Gastrocnemius medialis (tissue), 4 donors: Measurements from ENCODE around the gene FMOD. TPM values are rescaled to one million over a fixed set of nuclear protein-coding genes. Genes with fewer than 3 reads are reported as not detected.

ENCODE experiments used
- ATAC-seq, 2 donors: fragments of 150-250 bp; one replicate each; pipeline ENCODE4 v1.9.1; 2016
- DNase-seq, 2 donors: peaks; one replicate each; pipeline ENCODE4 v3.0.0-alpha.2; 2019
- H3K27ac ChIP-seq, 4 donors: fragments of 200-600 bp; sonication (generic); 1 replicate in 1 of 4; 2 replicates in 3 of 4; pipeline ENCODE4 v1.5.1; 2016 to 2018; ENCODE audit warnings: mild to moderate bottlenecking in 2 of 4, moderate library complexity in 1 of 4
- H3K27me3 ChIP-seq, 3 donors: fragments of 200-600 bp; sonication (generic) in 2 of 3; 1 replicate in 1 of 3; 2 replicates in 2 of 3; pipeline versions ENCODE4 v1.5.1 to v1.6.0; 2016 to 2019; ENCODE audit warnings: mild to moderate bottlenecking in 1 of 3, moderate library complexity in 1 of 3
- H3K36me3 ChIP-seq, 2 donors: fragments of 200-600 bp; sonication (generic) in 1 of 2; one replicate each; pipeline ENCODE4 v1.5.1; 2017 to 2018
- H3K4me1 ChIP-seq, 2 donors: fragments of 200-600 bp; sonication (generic) in 1 of 2; one replicate each; pipeline ENCODE4 v1.5.1; 2016 to 2017; ENCODE audit warnings: mild to moderate bottlenecking in 2 of 2
- H3K4me3 ChIP-seq, 4 donors: fragments of 200-600 bp; sonication (generic) in 3 of 4; 1 replicate in 1 of 4; 2 replicates in 3 of 4; pipeline ENCODE4 v1.5.1; 2016 to 2019; ENCODE audit warnings: mild to moderate bottlenecking in 2 of 4
- H3K9me3 ChIP-seq, 3 donors: fragments of 200-600 bp; sonication (generic) in 2 of 3; 1 replicate in 1 of 3; 2 replicates in 2 of 3; pipeline ENCODE4 v1.5.1; 2016 to 2019
- CTCF ChIP-seq, 5 experiments: fragments of 450-650 bp in 3 of 5; fragments of 200-600 bp in 2 of 5; sonication (generic) in 2 of 5; IDR thresholded peaks in 4 of 5; conservative IDR thresholded peaks in 1 of 5; 1 replicate in 4 of 5; 2 replicates in 1 of 5; pipeline ENCODE4 v1.5.1; 2016 to 2019; ENCODE audit warnings: antibody characterized with exemption in 5 of 5, mild to moderate bottlenecking in 3 of 5, moderate library complexity in 3 of 5
- POLR2A ChIP-seq, 2 donors: fragments of 450-650 bp; IDR thresholded peaks; one replicate each; pipeline ENCODE4 v1.6.1; 2017; ENCODE audit warnings: antibody characterized with exemption in 2 of 2, mild to moderate bottlenecking in 2 of 2, moderate library complexity in 2 of 2
- in situ Hi-C, 4 donors: fragments of 200-750 bp; cut with MboI; loops; one replicate each; pipeline versions ENCODE4 v1.15.0 to v1.8.0; 2017; ENCODE audit warnings: low sequenced_read_pairs in 4 of 4
- intact Hi-C: fragments of 100-400 bp; cut with DNase I; formaldehyde crosslinking; loops from one replicate; pipeline ENCODE4 v1.15.1; 2023; ENCODE audit warnings: low total_unique reads
- total RNA-seq, 4 donors: library from RNA; depleted of rRNA; stranded (reverse); fragments of >200 nt; gene quantifications; one replicate each; pipeline versions ENCODE4 v1.1.0 to v1.2.3, GENCODE V29; 2016

FMOD gene
- total RNA-seq, 4 donors from 2014 or later: 6.3 to 15.8 (median 7.8) TPM

- intact Hi-C loops: no loop called here
- TF ChIP-seq POLR2A (IDR thresholded peaks at IDR 0.05) (no peak), CTCF (IDR thresholded peaks at IDR 0.05 in 4 of 5, conservative IDR thresholded peaks at IDR 0.05 in 1 of 5) (no peak)
- Histone ChIP-seq H3K4me3 (no peak overlapping the region), H3K36me3 (no peaks in the 10 kb centered on the region), H3K27ac (no peak overlapping the region), H3K9me3 (no peaks in the 10 kb centered on the region), H3K27me3 (no peaks in the 10 kb centered on the region), H3K4me1 (no peaks in the 10 kb centered on the region)
- DNase-seq (no peak), ATAC-seq (no peak)
- in situ Hi-C loops: no loop called here
Measured at GRCh38 chr1:203379825-203380224, 28.9 kb upstream of the FMOD start.

- DNase-seq (no peak), ATAC-seq (no peak)
- Histone ChIP-seq H3K4me1 (no peaks in the 10 kb centered on the region), H3K27me3 (no peaks in the 10 kb centered on the region), H3K36me3 (no peaks in the 10 kb centered on the region), H3K4me3 (no peak overlapping the region), H3K27ac (no peak overlapping the region), H3K9me3 (no peaks in the 10 kb centered on the region)
- TF ChIP-seq POLR2A (IDR thresholded peaks at IDR 0.05) (no peak), CTCF (IDR thresholded peaks at IDR 0.05 in 4 of 5, conservative IDR thresholded peaks at IDR 0.05 in 1 of 5) (no peak)
- intact Hi-C loops (no loop called here), in situ Hi-C loops (no loop called here)
Measured at GRCh38 chr1:203378556-203379245, 27.8 kb upstream of the FMOD start.

- intact Hi-C loops (no loop called here), in situ Hi-C loops (loop anchor here in 2 of 4 donors (25.0 kb wide), 1 partner anchor 338 kb away; no protein-coding TSS in a partner anchor)
- no peak for ATAC-seq
- H3K27ac ChIP-seq: no peak overlapping the region
- no peaks in the 10 kb centered on the region for H3K36me3 ChIP-seq
- TF ChIP-seq CTCF (IDR thresholded peaks at IDR 0.05 in 4 of 5, conservative IDR thresholded peaks at IDR 0.05 in 1 of 5) (no peak), POLR2A (IDR thresholded peaks at IDR 0.05) (no peak)
- no peaks in the 10 kb centered on the region for H3K9me3 ChIP-seq
- H3K27me3 ChIP-seq: no peaks in the 10 kb centered on the region
- peaks cover 0 to 7% of the 10 kb centered on the region in 2 donors for H3K4me1 ChIP-seq
- no peak for DNase-seq
- no peak overlapping the region for H3K4me3 ChIP-seq
Measured at GRCh38 chr1:203373991-203374390, 23.1 kb upstream of the FMOD start.

GRCh38 chr1:203373002-203373401 lies 22.1 kb upstream of the FMOD start:
- TF ChIP-seq CTCF (IDR thresholded peaks at IDR 0.05 in 4 of 5, conservative IDR thresholded peaks at IDR 0.05 in 1 of 5): no peak
- no peak for TF ChIP-seq POLR2A (IDR thresholded peaks at IDR 0.05)
- DNase-seq: no peak
- in situ Hi-C loops (loop anchor here in 2 of 4 donors (25.0 kb wide), 1 partner anchor 339 kb away; no protein-coding TSS in a partner anchor), intact Hi-C loops (no loop called here)
- H3K9me3 ChIP-seq: no peaks in the 10 kb centered on the region
- H3K27ac ChIP-seq: no peak overlapping the region
- H3K36me3 ChIP-seq: no peaks in the 10 kb centered on the region
- no peaks in the 10 kb centered on the region for H3K27me3 ChIP-seq
- H3K4me3 ChIP-seq: no peak overlapping the region
- H3K4me1 ChIP-seq: peaks cover 0 to 7% of the 10 kb centered on the region in 2 donors
- ATAC-seq: no peak
